GM18498 (cell line): Measurements from ENCODE around the gene ENPP7.

Experiments
- ATAC-seq: cut with Tn5 transposase; IDR thresholded peaks from one replicate; pipeline ENCODE4 v1.9.1; 2021; ENCODE audit warnings: mild to moderate bottlenecking, moderate library complexity; ENCODE audit not compliant: unreplicated experiment

ENPP7 gene

DNA sequence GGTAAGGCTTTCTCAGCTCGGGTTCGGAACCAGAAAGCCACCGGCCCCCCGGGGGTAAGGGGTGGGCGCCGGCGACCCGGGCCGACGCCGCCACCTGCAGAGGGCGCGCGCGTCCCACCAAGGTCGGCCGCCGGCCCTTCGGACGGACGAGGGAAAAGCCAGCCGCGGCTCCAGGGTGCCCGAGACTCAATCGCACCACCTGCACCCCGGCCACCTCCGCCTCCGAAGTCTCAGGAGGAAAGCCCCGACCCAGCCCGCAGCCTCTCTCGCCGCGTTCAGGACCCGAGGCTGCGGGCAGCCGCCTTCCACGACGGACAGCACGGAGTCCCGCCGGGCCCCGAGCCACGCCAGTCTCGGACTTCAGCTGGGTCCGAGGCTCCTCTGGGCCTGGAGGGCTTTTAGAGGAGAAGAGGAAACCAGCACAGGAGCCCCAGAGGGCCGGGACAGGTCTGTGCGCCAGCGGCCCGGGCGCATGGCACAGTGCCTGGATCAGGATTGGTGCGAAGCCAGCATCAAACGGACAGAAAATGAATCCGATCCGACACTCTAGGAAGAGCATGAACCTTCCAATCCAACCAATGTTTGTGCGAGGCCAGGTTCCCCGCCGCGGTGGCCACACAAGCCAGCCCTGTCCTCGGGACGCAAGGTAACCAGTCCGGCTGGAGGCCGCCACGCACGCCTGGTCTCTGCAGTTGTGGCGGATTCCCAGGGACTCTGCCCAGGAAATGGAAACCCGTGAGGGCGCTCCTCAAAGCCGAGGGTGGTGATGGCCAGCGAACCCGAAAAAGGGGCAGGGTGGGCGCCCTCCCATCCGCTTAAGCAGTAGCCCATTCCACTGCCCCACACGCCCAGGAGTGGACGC is 59.4 kb downstream of the ENPP7 start:
- ATAC-seq, result no peak

DNA sequence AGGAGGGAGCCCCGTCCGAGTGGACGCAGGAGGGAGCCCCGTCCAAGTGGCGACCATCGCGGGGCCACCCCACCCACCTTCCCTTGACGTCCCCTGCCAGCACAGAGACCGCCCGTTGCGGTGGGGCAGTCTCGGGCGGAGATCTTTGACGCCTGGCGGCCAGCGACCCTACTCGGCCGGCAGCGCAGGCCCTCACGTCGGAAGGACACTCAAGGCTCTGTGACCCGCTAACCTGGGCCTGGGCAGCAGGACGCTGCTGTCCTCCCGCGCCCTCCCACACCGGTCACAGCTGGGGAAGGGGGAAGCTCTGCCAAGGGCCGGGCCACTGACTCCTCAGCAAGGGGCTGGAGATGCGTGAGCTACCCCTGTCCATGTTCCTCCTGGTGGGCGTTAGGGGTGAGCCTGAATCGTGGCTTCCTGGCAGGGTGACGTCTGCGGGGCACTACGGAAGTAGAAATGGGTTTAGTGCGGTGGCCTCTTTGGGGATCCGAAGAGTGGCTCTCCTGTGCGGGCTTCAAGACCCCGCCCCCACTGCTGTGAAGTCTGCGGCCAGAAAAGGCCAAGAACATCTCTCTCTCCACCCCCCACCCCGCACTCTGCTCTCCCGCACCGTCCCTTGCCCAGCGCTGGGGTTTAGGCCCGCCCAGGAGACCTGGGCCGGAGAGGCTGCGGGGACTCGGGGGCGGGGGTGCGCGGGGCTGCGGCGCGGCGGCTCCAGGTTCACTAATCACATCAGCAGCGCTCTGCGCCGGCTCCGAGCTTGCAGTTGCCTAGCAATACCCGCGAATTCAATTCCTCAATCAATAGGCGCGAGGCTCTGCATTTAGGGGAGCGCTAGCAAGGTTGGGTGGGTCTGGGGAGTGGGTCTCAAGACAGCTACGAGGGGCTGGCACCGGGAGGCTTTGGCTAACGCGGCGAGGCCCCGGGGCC is 60.3 kb downstream of the ENPP7 start:
- no peak for ATAC-seq

DNA sequence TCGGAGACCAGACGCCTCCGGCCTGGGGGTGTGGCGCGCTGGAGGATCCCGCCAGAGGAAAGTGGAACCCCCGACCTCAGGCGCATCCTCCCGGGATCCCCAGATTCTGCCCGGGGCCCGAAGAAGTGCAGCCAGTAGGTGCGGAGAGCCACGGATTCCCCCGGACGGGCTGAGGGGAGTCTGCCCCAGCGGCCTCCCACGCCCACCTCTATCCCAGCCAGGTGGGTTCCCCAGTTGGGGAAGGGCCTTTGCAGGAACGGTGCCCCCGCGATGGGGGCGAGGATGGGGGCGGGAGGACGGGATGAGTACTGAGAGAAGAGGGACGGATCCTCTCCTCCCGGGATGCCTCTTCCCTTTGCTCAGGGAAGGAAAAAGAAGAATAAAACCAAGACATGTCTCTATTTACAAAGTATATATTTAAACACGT is 61.0 kb downstream of the ENPP7 start:
- no peak for ATAC-seq
